ENCODE results near the gene SPTBN1. TPM values are rescaled to one million over a fixed set of nuclear protein-coding genes. Genes with fewer than 3 reads are reported as not detected.

Gene SPTBN1
- total and polyA plus RNA-seq, 2 of the 13 experiments (the other 11 are each of a cell fraction or from before 2014, with no cell fraction given), result 123 to 299 TPM

DNA sequence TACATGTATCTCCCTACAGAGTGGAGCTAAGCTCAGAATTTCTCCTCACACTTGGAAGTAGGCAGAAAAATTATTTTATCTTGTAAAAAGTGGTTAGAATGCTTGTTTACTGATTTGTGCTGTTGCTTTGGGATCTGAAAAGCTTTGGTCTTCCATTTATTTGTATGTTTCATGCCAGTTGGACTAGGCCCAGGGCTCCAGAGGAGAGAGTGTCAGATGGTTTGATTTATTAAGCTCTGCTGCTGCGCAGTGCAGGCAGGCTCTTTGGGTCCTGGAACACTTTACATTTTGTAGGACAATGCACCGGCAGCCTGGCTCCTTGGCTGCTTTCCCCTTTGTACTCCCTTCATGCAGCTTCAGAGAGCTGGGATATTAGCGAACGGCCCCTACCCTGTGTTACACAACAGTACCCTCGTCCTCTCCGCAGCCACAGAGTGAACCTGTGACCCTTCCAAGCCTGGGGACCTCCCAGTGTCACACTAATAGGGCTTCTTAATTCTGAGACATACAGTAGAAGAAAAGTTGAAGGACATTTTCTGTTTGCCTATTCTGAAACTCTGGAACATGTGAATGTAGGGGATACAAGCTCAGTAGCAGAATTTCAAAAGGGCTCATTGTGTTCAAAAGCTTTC lies 210.6 kb downstream of the SPTBN1 start (continued):
- TF ChIP-seq, protein P1, sequence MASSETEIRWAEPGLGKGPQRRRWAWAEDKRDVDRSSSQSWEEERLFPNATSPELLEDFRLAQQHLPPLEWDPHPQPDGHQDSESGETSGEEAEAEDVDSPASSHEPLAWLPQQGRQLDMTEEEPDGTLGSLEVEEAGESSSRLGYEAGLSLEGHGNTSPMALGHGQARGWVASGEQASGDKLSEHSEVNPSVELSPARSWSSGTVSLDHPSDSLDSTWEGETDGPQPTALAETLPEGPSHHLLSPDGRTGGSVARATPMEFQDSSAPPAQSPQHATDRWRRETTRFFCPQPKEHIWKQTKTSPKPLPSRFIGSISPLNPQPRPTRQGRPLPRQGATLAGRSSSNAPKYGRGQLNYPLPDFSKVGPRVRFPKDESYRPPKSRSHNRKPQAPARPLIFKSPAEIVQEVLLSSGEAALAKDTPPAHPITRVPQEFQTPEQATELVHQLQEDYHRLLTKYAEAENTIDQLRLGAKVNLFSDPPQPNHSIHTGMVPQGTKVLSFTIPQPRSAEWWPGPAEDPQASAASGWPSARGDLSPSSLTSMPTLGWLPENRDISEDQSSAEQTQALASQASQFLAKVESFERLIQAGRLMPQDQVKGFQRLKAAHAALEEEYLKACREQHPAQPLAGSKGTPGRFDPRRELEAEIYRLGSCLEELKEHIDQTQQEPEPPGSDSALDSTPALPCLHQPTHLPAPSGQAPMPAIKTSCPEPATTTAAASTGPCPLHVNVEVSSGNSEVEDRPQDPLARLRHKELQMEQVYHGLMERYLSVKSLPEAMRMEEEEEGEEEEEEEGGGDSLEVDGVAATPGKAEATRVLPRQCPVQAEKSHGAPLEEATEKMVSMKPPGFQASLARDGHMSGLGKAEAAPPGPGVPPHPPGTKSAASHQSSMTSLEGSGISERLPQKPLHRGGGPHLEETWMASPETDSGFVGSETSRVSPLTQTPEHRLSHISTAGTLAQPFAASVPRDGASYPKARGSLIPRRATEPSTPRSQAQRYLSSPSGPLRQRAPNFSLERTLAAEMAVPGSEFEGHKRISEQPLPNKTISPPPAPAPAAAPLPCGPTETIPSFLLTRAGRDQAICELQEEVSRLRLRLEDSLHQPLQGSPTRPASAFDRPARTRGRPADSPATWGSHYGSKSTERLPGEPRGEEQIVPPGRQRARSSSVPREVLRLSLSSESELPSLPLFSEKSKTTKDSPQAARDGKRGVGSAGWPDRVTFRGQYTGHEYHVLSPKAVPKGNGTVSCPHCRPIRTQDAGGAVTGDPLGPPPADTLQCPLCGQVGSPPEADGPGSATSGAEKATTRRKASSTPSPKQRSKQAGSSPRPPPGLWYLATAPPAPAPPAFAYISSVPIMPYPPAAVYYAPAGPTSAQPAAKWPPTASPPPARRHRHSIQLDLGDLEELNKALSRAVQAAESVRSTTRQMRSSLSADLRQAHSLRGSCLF (CRISPR knock-in tag; IDR thresholded peaks at IDR 0.05; ENCODE audit: borderline replicate concordance), result no peak
- TF ChIP-seq, protein P2, sequence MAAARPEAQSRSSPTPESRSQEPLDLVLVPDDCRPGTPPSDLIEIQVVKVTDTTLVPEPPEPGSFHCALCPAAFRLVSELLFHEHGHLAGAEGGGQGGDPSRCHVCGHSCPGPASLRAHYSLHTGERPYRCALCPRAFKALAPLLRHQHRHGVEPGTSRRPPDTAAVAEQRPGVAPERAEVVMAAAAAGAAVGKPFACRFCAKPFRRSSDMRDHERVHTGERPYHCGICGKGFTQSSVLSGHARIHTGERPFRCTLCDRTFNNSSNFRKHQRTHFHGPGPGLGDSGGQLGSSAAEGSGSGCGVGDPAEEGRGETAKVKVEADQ (CRISPR knock-in tag; IDR thresholded peaks at IDR 0.05; ENCODE audit: borderline replicate concordance), result no peak
- TF ChIP-seq ZNF570 (CRISPR knock-in tag; IDR thresholded peaks at IDR 0.05; ENCODE audit: borderline replicate concordance), result no peak
- peak; percentile 14; the same call in 1 of the 2 replicates for TF ChIP-seq FOXK1 (CRISPR knock-in tag; IDR thresholded peaks at IDR 0.05; ENCODE audit: borderline replicate concordance, low read depth)
- TF ChIP-seq MED1 (CRISPR knock-in tag; IDR thresholded peaks at IDR 0.05), result peak; percentile 76
- no peak for TF ChIP-seq PRMT3 (CRISPR knock-in tag; IDR thresholded peaks at IDR 0.05; ENCODE audit: borderline replicate concordance, low read depth)
- TF ChIP-seq MEIS2 (CRISPR knock-in tag; IDR thresholded peaks at IDR 0.05), result peak; percentile 20
- no peak for TF ChIP-seq ZKSCAN5 (CRISPR knock-in tag; IDR thresholded peaks at IDR 0.05)
- TF ChIP-seq GZF1 (CRISPR knock-in tag; IDR thresholded peaks at IDR 0.05), result no peak; the same call in 1 of the 2 replicates
- peak; percentile 23; the same call in 1 of the 2 replicates for TF ChIP-seq SRY (CRISPR knock-in tag; IDR thresholded peaks at IDR 0.05)
- TF ChIP-seq ZNF674 (CRISPR knock-in tag; IDR thresholded peaks at IDR 0.05; ENCODE audit: low read depth), result no peak
- TF ChIP-seq, protein P3, sequence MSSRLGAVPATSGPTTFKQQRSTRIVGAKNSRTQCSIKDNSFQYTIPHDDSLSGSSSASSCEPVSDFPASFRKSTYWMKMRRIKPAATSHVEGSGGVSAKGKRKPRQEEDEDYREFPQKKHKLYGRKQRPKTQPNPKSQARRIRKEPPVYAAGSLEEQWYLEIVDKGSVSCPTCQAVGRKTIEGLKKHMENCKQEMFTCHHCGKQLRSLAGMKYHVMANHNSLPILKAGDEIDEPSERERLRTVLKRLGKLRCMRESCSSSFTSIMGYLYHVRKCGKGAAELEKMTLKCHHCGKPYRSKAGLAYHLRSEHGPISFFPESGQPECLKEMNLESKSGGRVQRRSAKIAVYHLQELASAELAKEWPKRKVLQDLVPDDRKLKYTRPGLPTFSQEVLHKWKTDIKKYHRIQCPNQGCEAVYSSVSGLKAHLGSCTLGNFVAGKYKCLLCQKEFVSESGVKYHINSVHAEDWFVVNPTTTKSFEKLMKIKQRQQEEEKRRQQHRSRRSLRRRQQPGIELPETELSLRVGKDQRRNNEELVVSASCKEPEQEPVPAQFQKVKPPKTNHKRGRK (CRISPR knock-in tag; IDR thresholded peaks at IDR 0.05), result no peak
- no peak for TF ChIP-seq ZNF354B (CRISPR knock-in tag; IDR thresholded peaks at IDR 0.05)
- TF ChIP-seq MXD3 (CRISPR knock-in tag; IDR thresholded peaks at IDR 0.05), result no peak
- TF ChIP-seq NFRKB (IDR thresholded peaks at IDR 0.05), result no peak
- TF ChIP-seq ZNF143 (CRISPR knock-in tag; IDR thresholded peaks at IDR 0.05), result 0 out of 2 replicates have a peak, but pooled peaks have one; percentile 26
- TF ChIP-seq, protein P4, sequence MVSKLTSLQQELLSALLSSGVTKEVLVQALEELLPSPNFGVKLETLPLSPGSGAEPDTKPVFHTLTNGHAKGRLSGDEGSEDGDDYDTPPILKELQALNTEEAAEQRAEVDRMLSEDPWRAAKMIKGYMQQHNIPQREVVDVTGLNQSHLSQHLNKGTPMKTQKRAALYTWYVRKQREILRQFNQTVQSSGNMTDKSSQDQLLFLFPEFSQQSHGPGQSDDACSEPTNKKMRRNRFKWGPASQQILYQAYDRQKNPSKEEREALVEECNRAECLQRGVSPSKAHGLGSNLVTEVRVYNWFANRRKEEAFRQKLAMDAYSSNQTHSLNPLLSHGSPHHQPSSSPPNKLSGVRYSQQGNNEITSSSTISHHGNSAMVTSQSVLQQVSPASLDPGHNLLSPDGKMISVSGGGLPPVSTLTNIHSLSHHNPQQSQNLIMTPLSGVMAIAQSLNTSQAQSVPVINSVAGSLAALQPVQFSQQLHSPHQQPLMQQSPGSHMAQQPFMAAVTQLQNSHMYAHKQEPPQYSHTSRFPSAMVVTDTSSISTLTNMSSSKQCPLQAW (CRISPR knock-in tag; IDR thresholded peaks at IDR 0.05), result peak; percentile 73
- TF ChIP-seq SIN3B (IDR thresholded peaks at IDR 0.05; ENCODE audit: low read length), result no peak
- peak; percentile 75 for TF ChIP-seq IKZF5 (CRISPR knock-in tag; IDR thresholded peaks at IDR 0.05)
